HEK293 (cell line): ENCODE data around the gene RPS26.

Experiments used
- CTCF ChIA-PET: fragments of 350-600 bp; formaldehyde crosslinking; extraction: SDS; loops from one replicate; lab custom pipeline; 2021; ENCODE audit warnings: antibody characterized with exemption; lab: Yijun Ruan, JAX
- POLR2A ChIA-PET: fragments of 300-600 bp; formaldehyde crosslinking; extraction: SDS; loops from one replicate; lab custom pipeline; 2020; ENCODE audit warnings: antibody characterized with exemption, inconsistent platforms; lab: Yijun Ruan, JAX
- H3K27ac ChIP-seq: fragments of 200-500 bp; sonication (Bioruptor generic); 2 replicates; pipeline ENCODE4 v1.5.1; 2014; ENCODE audit warnings: low read depth, low read length, control low read depth, inconsistent platforms; ENCODE audit errors: extremely low read depth
- H3K36me3 ChIP-seq, 2 experiments: fragments of 200-500 bp in 1 of 2; sonication (Bioruptor generic) in 1 of 2; 1 replicate in 1 of 2; 2 replicates in 1 of 2; pipeline ENCODE4 v1.5.1; 2014 to 2017; ENCODE audit warnings: inconsistent platforms in 2 of 2, low read length in 2 of 2; ENCODE audit not compliant: control insufficient read depth in 2 of 2, insufficient read depth in 1 of 2
- H3K4me1 ChIP-seq: fragments of 200-500 bp; sonication (Bioruptor generic); 2 replicates; pipeline ENCODE4 v1.5.1; 2014; ENCODE audit warnings: mild to moderate bottlenecking, low read length, inconsistent platforms; ENCODE audit not compliant: control insufficient read depth, insufficient read depth
- H3K4me3 ChIP-seq: 2 replicates; pipeline ENCODE4 v1.5.1; 2011; ENCODE audit warnings: low read depth, mild to moderate bottlenecking, control low read depth, low read length, moderate library complexity
- H3K9me3 ChIP-seq: fragments of 200-500 bp; sonication (Bioruptor generic); 2 replicates; pipeline ENCODE4 v1.5.1; 2014; ENCODE audit warnings: low read depth, low read length, inconsistent platforms; ENCODE audit not compliant: control insufficient read depth, insufficient read depth
- EGR2 ChIP-seq: fragments of 450-650 bp; formaldehyde crosslinking; IDR thresholded peaks from 2 replicates; pipeline ENCODE4 v1.5.1; 2016; ENCODE audit warnings: low read depth, missing biosample characterization, missing genetic modification characterization
- GLIS2 ChIP-seq: fragments of 450-650 bp; formaldehyde crosslinking; IDR thresholded peaks from 2 replicates; pipeline ENCODE4 v1.5.1; 2016; ENCODE audit warnings: missing biosample characterization, missing genetic modification characterization
- KLF10 ChIP-seq: fragments of 450-650 bp; IDR thresholded peaks from 2 replicates; pipeline ENCODE4 v1.5.1; 2018; ENCODE audit warnings: missing biosample characterization, mild to moderate bottlenecking, missing genetic modification characterization
- PRDM1 ChIP-seq: fragments of 450-650 bp; formaldehyde crosslinking; IDR thresholded peaks from 2 replicates; pipeline ENCODE4; 2016; ENCODE audit warnings: missing biosample characterization, missing genetic modification characterization
- ZBTB20 ChIP-seq: fragments of 450-650 bp; formaldehyde crosslinking; IDR thresholded peaks from 2 replicates; pipeline ENCODE4 v1.5.1; 2016; ENCODE audit warnings: missing biosample characterization, missing genetic modification characterization
- ZNF19 ChIP-seq: fragments of 450-650 bp; formaldehyde crosslinking; IDR thresholded peaks from 2 replicates; pipeline ENCODE4; 2016; ENCODE audit warnings: missing biosample characterization, missing genetic modification characterization, low read depth
- ZNF335 ChIP-seq: fragments of 450-650 bp; formaldehyde crosslinking; conservative IDR thresholded peaks from 2 replicates; pipeline ENCODE4 v1.5.1; 2016; ENCODE audit warnings: missing biosample characterization, missing genetic modification characterization
- ZNF37A ChIP-seq: fragments of 450-650 bp; IDR thresholded peaks from 2 replicates; pipeline ENCODE4 v1.5.1; 2018; ENCODE audit warnings: missing biosample characterization, missing genetic modification characterization
- ZNF501 ChIP-seq: fragments of 450-650 bp; formaldehyde crosslinking; IDR thresholded peaks from 2 replicates; pipeline ENCODE4 v1.5.1; 2016; ENCODE audit warnings: missing biosample characterization, missing genetic modification characterization
- ZNF521 ChIP-seq: fragments of 450-650 bp; formaldehyde crosslinking; IDR thresholded peaks from 2 replicates; pipeline ENCODE4 v1.5.1; 2017; ENCODE audit warnings: missing biosample characterization, mild to moderate bottlenecking, missing genetic modification characterization
- ZNF76 ChIP-seq: fragments of 450-650 bp; formaldehyde crosslinking; IDR thresholded peaks from 2 replicates; pipeline ENCODE4; 2016; ENCODE audit warnings: low read depth, missing biosample characterization, missing genetic modification characterization, borderline replicate concordance
- ZNF776 ChIP-seq: fragments of 450-650 bp; formaldehyde crosslinking; IDR thresholded peaks from 2 replicates; pipeline ENCODE4 v1.5.0; 2017; ENCODE audit warnings: missing biosample characterization, missing genetic modification characterization, borderline replicate concordance
- ZNF791 ChIP-seq: fragments of 450-650 bp; formaldehyde crosslinking; IDR thresholded peaks from 2 replicates; pipeline ENCODE4 v1.5.1; 2016; ENCODE audit warnings: missing biosample characterization, missing genetic modification characterization
- TF ChIP-seq, protein P1 (sequence below): fragments of 450-650 bp; formaldehyde crosslinking; IDR thresholded peaks from 2 replicates; pipeline ENCODE4 v1.5.1; 2016; ENCODE audit warnings: missing biosample characterization, missing genetic modification characterization, low read depth
- TF ChIP-seq, protein P2 (sequence below): fragments of 450-650 bp; formaldehyde crosslinking; IDR thresholded peaks from 2 replicates; pipeline ENCODE4 v1.5.1; 2016; ENCODE audit warnings: missing biosample characterization, missing genetic modification characterization
- TF ChIP-seq, protein P3 (sequence below): fragments of 450-650 bp; formaldehyde crosslinking; IDR thresholded peaks from 2 replicates; pipeline ENCODE4 v1.5.1; 2016; ENCODE audit warnings: missing biosample characterization, missing genetic modification characterization
- TF ChIP-seq, protein P4 (sequence below): fragments of 450-650 bp; formaldehyde crosslinking; optimal IDR thresholded peaks from 2 replicates; pipeline ENCODE3; 2016; ENCODE audit warnings: missing biosample characterization, mild to moderate bottlenecking, missing genetic modification characterization
- TF ChIP-seq, protein P5 (sequence below): fragments of 450-650 bp; formaldehyde crosslinking; IDR thresholded peaks from 2 replicates; pipeline ENCODE4 v1.5.1; 2016; ENCODE audit warnings: missing biosample characterization, missing genetic modification characterization
- TF ChIP-seq, protein P6 (sequence below): fragments of 450-650 bp; formaldehyde crosslinking; IDR thresholded peaks from 2 replicates; pipeline ENCODE4 v1.5.1; 2016; ENCODE audit warnings: missing biosample characterization, missing genetic modification characterization
- TF ChIP-seq, protein P7 (sequence below): fragments of 450-650 bp; formaldehyde crosslinking; IDR thresholded peaks from 2 replicates; pipeline ENCODE4 v1.5.1; 2016; ENCODE audit warnings: missing biosample characterization, missing genetic modification characterization

The RPS26 gene

DNA sequence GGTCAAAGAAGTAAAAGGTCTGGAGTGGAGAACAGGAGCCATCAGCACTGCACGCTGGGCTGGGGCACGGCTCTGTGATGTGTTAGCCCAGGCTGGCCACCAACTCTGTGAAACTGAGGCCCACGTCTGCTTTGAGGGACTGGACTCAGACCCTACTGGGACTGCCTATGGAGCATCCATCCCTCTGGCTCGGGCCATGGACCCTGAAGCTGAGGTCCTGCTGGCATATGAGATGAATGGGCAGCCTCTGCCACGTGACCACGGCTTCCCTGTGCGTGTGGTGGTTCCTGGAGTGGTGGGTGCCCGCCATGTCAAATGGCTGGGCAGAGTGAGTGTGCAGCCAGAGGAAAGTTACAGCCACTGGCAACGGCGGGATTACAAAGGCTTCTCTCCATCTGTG lies 37.5 kb upstream of the RPS26 start (continued):
- TF ChIP-seq, protein P1, sequence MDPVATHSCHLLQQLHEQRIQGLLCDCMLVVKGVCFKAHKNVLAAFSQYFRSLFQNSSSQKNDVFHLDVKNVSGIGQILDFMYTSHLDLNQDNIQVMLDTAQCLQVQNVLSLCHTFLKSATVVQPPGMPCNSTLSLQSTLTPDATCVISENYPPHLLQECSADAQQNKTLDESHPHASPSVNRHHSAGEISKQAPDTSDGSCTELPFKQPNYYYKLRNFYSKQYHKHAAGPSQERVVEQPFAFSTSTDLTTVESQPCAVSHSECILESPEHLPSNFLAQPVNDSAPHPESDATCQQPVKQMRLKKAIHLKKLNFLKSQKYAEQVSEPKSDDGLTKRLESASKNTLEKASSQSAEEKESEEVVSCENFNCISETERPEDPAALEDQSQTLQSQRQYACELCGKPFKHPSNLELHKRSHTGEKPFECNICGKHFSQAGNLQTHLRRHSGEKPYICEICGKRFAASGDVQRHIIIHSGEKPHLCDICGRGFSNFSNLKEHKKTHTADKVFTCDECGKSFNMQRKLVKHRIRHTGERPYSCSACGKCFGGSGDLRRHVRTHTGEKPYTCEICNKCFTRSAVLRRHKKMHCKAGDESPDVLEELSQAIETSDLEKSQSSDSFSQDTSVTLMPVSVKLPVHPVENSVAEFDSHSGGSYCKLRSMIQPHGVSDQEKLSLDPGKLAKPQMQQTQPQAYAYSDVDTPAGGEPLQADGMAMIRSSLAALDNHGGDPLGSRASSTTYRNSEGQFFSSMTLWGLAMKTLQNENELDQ (tag by site-specific recombination): no peak
- TF ChIP-seq, protein P2, sequence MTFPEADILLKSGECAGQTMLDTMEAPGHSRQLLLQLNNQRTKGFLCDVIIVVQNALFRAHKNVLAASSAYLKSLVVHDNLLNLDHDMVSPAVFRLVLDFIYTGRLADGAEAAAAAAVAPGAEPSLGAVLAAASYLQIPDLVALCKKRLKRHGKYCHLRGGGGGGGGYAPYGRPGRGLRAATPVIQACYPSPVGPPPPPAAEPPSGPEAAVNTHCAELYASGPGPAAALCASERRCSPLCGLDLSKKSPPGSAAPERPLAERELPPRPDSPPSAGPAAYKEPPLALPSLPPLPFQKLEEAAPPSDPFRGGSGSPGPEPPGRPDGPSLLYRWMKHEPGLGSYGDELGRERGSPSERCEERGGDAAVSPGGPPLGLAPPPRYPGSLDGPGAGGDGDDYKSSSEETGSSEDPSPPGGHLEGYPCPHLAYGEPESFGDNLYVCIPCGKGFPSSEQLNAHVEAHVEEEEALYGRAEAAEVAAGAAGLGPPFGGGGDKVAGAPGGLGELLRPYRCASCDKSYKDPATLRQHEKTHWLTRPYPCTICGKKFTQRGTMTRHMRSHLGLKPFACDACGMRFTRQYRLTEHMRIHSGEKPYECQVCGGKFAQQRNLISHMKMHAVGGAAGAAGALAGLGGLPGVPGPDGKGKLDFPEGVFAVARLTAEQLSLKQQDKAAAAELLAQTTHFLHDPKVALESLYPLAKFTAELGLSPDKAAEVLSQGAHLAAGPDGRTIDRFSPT (tag by site-specific recombination): no peak
- no peak for TF ChIP-seq ZNF19 (tag by site-specific recombination)
- TF ChIP-seq KLF10 (tag by site-specific recombination): no peak
- TF ChIP-seq, protein P3, sequence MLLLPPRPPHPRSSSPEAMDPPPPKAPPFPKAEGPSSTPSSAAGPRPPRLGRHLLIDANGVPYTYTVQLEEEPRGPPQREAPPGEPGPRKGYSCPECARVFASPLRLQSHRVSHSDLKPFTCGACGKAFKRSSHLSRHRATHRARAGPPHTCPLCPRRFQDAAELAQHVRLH (tag by site-specific recombination): no peak
- no peak for TF ChIP-seq ZNF776

DNA sequence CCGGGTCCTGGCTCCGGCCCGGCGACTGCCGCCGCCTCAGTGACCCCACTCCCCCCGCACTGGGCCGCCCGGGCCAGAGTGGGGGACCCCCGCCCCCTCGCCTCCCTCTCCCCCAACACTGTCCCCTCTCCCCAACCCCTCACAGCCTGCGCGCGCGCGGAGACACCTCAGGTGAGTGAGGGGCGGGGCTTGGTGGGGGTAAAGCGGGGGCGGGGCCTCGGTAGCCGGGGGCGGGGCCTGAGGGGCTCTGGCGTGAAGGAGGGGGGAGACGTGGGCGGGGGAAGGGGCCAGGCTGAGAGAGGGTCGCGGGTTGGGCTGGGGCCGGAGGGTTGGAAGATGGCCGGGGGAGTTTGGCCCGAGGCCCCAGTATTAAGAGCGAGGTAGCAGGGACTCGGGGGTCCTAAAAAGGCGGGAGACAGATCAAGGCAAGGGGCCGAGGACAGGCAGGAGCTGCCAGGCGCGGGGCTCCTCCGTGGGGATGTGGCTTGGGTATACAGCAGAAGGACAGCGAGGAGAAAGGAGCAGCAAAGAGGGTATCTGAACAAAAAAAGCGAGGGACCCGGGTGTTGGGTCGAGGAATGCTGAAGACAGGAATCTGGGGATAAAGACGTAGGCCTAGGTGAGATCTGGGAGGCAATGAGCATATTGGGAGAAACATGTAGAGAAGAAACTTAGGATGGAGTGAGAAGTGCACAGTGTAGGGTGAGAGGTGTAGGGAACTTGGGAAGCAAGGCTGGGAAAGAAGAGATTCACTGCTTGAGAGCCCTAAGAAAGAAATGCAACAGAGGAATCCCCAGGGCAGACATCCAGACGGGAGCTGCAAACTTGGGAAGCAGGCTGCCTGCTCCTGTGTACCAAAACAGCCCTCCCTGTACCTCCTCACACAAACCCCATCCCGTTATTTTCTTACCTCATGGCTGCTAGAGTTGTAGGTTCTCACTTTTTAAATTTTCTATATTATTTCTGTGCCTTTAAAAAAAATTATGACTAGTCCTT lies 33.9 kb upstream of the RPS26 start:
- Histone ChIP-seq H3K36me3 (peaks cover 0 to 19% of the 10 kb centered on the region in 2 experiments; a peak in 2 of 3 replicates), H3K4me1 (no peaks in the 10 kb centered on the region; the same call in 1 of the 2 replicates), H3K27ac (peak overlapping the region; percentile 70), H3K9me3 (no peaks in the 10 kb centered on the region), H3K4me3 (peak overlapping the region; percentile 51)
- ChIA-PET POLR2A (interaction anchor here (0.6 to 3.2 kb wide), 14 partner anchors 11 to 632 kb away, joined by 3 to 48 read pairs (median 4); partner anchors contain the start of genes CD63, DNAJC14, ERBB3 and ESYT1), CTCF (interaction anchor here (1.0 to 2.7 kb wide), 4 partner anchors 11 to 33 kb away, joined by 3 to 17 read pairs (median 8); partner anchors contain the start of gene SUOX)
- TF ChIP-seq EGR2 (tag by site-specific recombination) (peak; percentile 23; the same call in 1 of the 2 replicates), ZNF501 (tag by site-specific recombination) (no peak), PRDM1 (tag by site-specific recombination) (peak; percentile 82), ZBTB20 (tag by site-specific recombination) (peak; percentile 50; the same call in 1 of the 2 replicates), ZNF521 (no peak), ZNF37A (no peak), ZNF76 (tag by site-specific recombination) (peak; percentile 66), ZNF335 (peak; percentile 77), GLIS2 (tag by site-specific recombination) (0 out of 2 replicates have a peak, but pooled peaks have one; percentile 53), ZNF791 (tag by site-specific recombination) (no peak)
- TF ChIP-seq, protein P4, sequence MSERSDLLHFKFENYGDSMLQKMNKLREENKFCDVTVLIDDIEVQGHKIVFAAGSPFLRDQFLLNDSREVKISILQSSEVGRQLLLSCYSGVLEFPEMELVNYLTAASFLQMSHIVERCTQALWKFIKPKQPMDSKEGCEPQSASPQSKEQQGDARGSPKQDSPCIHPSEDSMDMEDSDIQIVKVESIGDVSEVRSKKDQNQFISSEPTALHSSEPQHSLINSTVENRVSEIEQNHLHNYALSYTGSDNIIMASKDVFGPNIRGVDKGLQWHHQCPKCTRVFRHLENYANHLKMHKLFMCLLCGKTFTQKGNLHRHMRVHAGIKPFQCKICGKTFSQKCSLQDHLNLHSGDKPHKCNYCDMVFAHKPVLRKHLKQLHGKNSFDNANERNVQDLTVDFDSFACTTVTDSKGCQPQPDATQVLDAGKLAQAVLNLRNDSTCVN (tag by site-specific recombination): peak; percentile 22
- TF ChIP-seq, protein P5, sequence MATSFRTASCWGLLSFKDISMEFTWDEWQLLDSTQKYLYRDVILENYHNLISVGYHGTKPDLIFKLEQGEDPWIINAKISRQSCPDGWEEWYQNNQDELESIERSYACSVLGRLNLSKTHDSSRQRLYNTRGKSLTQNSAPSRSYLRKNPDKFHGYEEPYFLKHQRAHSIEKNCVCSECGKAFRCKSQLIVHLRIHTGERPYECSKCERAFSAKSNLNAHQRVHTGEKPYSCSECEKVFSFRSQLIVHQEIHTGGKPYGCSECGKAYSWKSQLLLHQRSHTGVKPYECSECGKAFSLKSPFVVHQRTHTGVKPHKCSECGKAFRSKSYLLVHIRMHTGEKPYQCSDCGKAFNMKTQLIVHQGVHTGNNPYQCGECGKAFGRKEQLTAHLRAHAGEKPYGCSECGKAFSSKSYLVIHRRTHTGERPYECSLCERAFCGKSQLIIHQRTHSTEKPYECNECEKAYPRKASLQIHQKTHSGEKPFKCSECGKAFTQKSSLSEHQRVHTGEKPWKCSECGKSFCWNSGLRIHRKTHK (tag by site-specific recombination): no peak
- TF ChIP-seq, protein P6, sequence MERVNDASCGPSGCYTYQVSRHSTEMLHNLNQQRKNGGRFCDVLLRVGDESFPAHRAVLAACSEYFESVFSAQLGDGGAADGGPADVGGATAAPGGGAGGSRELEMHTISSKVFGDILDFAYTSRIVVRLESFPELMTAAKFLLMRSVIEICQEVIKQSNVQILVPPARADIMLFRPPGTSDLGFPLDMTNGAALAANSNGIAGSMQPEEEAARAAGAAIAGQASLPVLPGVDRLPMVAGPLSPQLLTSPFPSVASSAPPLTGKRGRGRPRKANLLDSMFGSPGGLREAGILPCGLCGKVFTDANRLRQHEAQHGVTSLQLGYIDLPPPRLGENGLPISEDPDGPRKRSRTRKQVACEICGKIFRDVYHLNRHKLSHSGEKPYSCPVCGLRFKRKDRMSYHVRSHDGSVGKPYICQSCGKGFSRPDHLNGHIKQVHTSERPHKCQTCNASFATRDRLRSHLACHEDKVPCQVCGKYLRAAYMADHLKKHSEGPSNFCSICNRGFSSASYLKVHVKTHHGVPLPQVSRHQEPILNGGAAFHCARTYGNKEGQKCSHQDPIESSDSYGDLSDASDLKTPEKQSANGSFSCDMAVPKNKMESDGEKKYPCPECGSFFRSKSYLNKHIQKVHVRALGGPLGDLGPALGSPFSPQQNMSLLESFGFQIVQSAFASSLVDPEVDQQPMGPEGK (tag by site-specific recombination): 0 out of 2 replicates have a peak, but pooled peaks have one; percentile 10
- TF ChIP-seq, protein P7, sequence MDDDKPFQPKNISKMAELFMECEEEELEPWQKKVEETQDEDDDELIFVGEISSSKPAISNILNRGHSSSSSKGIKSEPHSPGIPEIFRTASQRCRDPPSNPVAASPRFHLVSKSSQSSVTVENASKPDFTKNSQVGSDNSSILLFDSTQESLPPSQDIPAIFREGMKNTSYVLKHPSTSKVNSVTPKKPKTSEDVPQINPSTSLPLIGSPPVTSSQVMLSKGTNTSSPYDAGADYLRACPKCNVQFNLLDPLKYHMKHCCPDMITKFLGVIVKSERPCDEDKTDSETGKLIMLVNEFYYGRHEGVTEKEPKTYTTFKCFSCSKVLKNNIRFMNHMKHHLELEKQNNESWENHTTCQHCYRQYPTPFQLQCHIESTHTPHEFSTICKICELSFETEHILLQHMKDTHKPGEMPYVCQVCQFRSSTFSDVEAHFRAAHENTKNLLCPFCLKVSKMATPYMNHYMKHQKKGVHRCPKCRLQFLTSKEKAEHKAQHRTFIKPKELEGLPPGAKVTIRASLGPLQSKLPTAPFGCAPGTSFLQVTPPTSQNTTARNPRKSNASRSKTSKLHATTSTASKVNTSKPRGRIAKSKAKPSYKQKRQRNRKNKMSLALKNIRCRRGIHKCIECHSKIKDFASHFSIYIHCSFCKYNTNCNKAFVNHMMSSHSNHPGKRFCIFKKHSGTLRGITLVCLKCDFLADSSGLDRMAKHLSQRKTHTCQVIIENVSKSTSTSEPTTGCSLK (tag by site-specific recombination): no peak
